SU-DHL-6 (cell line): ENCODE measurements around the gene FOXE1.

Source experiments
- H2AFZ ChIP-seq: fragments of 200-600 bp; sonication (generic); 2 replicates; pipeline ENCODE4 v1.6.1; 2014; ENCODE audit warnings: low read depth, mild to moderate bottlenecking, moderate library complexity, mixed read lengths, antibody characterized with exemption, low read length; ENCODE audit not compliant: severe bottlenecking
- H3F3A ChIP-seq: fragments of 200-600 bp; shearing (Covaris generic); 2 replicates; pipeline ENCODE4 v1.6.0; 2016; ENCODE audit warnings: antibody characterized with exemption, mild to moderate bottlenecking; ENCODE audit not compliant: insufficient read depth
- H3K27ac ChIP-seq: fragments of 200-600 bp; sonication (generic); 2 replicates; pipeline ENCODE4 v1.5.1; 2016; ENCODE audit warnings: low read depth, mild to moderate bottlenecking, low read length, moderate library complexity, mixed read lengths
- H3K27me3 ChIP-seq: fragments of 200-600 bp; sonication (generic), shearing (Covaris generic); 2 replicates; pipeline ENCODE4 v1.6.0; 2014; ENCODE audit warnings: mild to moderate bottlenecking, low read length
- H3K36me3 ChIP-seq: fragments of 200-600 bp; sonication (generic); 2 replicates; pipeline ENCODE4 v1.6.1; 2014; ENCODE audit warnings: mild to moderate bottlenecking, low read length, mixed read lengths
- H3K4me2 ChIP-seq: fragments of 300-600, 200-600 bp; shearing (Covaris generic), sonication (generic); 2 replicates; pipeline ENCODE4 v1.6.0; 2014; ENCODE audit warnings: low read length, low read depth, mild to moderate bottlenecking; ENCODE audit not compliant: poor library complexity, severe bottlenecking
- H3K4me3 ChIP-seq: fragments of 200-600 bp; sonication (generic); 2 replicates; pipeline ENCODE4 v1.5.1; 2014; ENCODE audit warnings: antibody characterized with exemption, low read length, mild to moderate bottlenecking, mixed read lengths; ENCODE audit not compliant: insufficient read depth, poor library complexity, severe bottlenecking
- H3K79me2 ChIP-seq: fragments of 200-600 bp; sonication (generic); 2 replicates; pipeline ENCODE4 v1.6.1; 2014; ENCODE audit warnings: mild to moderate bottlenecking, low read length, moderate library complexity; ENCODE audit not compliant: insufficient read depth
- H3K9ac ChIP-seq: fragments of 200-600 bp; sonication (generic); 2 replicates; pipeline ENCODE4 v1.7.0; 2014; ENCODE audit warnings: mild to moderate bottlenecking, low read length
- H3K9me2 ChIP-seq: fragments of 200-600 bp; sonication (generic); replicated peaks from 2 replicates; pipeline ENCODE4 v1.6.1; 2014; ENCODE audit warnings: low read length; ENCODE audit not compliant: insufficient read depth
- H3K9me3 ChIP-seq: fragments of 200-600 bp; sonication (generic); 2 replicates; pipeline ENCODE4 v1.6.1; 2014; ENCODE audit warnings: low read length, mixed read lengths; ENCODE audit not compliant: insufficient read depth
- H4K20me1 ChIP-seq: fragments of 200-600 bp; sonication (generic); 2 replicates; pipeline ENCODE4 v1.6.1; 2014; ENCODE audit warnings: low read depth, mild to moderate bottlenecking, antibody characterized with exemption, low read length, moderate library complexity, mixed read lengths
- EZH2phosphoT487 ChIP-seq: fragments of 200-600 bp; sonication (generic), shearing (Covaris generic); conservative IDR thresholded peaks from 2 replicates; pipeline ENCODE4 v1.6.1; 2018; ENCODE audit warnings: mild to moderate bottlenecking, antibody characterized with exemption, low read length, moderate library complexity, mixed read lengths
- TF ChIP-seq, protein P1 (sequence below): fragments of 200-600 bp; sonication (generic); IDR thresholded peaks from one replicate; pipeline ENCODE4 v1.5.1; 2017; ENCODE audit warnings: antibody characterized with exemption, mild to moderate bottlenecking, low read length, moderate library complexity; ENCODE audit not compliant: insufficient read depth, poor library complexity, severe bottlenecking

The FOXE1 gene

GRCh38 chr9:97851446-97851883 is 1.6 kb upstream of the FOXE1 start:
- Histone ChIP-seq H3K27ac (no peak overlapping the region), H3K9me3 (no peaks in the 10 kb centered on the region), H3K79me2 (no peaks in the 10 kb centered on the region), H3K27me3 (no peaks in the 10 kb centered on the region), H4K20me1 (no peaks in the 10 kb centered on the region), H3K4me3 (no peak overlapping the region), H3K9me2 (no peaks in the 10 kb centered on the region), H3K4me2 (no peak overlapping the region), H3K9ac (no peak overlapping the region), H3F3A (no peaks in the 10 kb centered on the region), H2AFZ (no peak overlapping the region), H3K36me3 (no peaks in the 10 kb centered on the region)
- TF ChIP-seq, protein P1, sequence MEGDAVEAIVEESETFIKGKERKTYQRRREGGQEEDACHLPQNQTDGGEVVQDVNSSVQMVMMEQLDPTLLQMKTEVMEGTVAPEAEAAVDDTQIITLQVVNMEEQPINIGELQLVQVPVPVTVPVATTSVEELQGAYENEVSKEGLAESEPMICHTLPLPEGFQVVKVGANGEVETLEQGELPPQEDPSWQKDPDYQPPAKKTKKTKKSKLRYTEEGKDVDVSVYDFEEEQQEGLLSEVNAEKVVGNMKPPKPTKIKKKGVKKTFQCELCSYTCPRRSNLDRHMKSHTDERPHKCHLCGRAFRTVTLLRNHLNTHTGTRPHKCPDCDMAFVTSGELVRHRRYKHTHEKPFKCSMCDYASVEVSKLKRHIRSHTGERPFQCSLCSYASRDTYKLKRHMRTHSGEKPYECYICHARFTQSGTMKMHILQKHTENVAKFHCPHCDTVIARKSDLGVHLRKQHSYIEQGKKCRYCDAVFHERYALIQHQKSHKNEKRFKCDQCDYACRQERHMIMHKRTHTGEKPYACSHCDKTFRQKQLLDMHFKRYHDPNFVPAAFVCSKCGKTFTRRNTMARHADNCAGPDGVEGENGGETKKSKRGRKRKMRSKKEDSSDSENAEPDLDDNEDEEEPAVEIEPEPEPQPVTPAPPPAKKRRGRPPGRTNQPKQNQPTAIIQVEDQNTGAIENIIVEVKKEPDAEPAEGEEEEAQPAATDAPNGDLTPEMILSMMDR: no peak
- no peak for TF ChIP-seq EZH2phosphoT487

- TF ChIP-seq, protein P1: no peak
- TF ChIP-seq EZH2phosphoT487: no peak
- no peak overlapping the region for H2AFZ ChIP-seq
- no peaks in the 10 kb centered on the region for H3F3A ChIP-seq
- no peaks in the 10 kb centered on the region for H4K20me1 ChIP-seq
- H3K9me3 ChIP-seq: no peaks in the 10 kb centered on the region
- H3K36me3 ChIP-seq: no peaks in the 10 kb centered on the region
- no peaks in the 10 kb centered on the region for H3K79me2 ChIP-seq
- H3K9ac ChIP-seq: no peak overlapping the region
- H3K4me3 ChIP-seq: no peak overlapping the region
- H3K27ac ChIP-seq: no peak overlapping the region
- H3K9me2 ChIP-seq: no peaks in the 10 kb centered on the region
- H3K4me2 ChIP-seq: no peak overlapping the region
- no peaks in the 10 kb centered on the region for H3K27me3 ChIP-seq
Observed at GRCh38 chr9:97852001-97852398, 1.0 kb upstream of the FOXE1 start.

DNA sequence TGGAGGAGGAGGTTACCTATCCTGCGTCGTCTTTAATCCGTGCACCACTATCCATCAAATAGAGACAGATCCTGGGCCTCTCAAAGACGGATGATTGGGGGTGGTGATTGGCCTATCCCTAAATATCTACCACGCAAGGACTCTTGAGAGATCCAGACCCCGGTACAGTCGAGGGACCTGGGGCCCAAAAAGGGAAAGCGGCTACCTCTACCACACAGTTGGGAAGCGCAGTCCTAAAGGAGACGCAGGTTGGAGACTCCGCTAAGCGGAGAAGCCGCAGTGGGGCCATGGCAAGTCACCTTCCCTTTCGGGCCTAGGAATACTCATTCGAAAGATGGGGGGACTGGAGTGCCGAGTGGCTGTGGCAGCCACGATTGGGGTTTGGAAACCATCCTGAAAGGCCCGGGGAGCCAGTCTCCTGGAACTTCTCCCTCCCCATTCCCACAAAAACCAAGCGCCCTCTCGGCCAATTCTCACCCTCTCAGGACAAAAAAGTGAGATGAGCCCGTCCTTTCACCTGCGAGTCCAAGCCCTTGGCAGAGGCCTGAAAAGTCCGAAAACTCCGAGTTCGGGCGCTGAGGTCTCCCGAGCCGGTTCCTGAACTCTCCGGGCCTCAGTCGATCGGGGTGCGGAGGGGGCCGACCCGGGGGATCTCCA is 499 bp upstream of the FOXE1 start:
- H3K79me2 ChIP-seq: no peaks in the 10 kb centered on the region
- TF ChIP-seq, protein P1: no peak
- TF ChIP-seq EZH2phosphoT487: no peak
- no peak overlapping the region for H3K4me2 ChIP-seq
- no peaks in the 10 kb centered on the region for H3K9me3 ChIP-seq
- H3K27ac ChIP-seq: no peak overlapping the region
- no peaks in the 10 kb centered on the region for H4K20me1 ChIP-seq
- H2AFZ ChIP-seq: no peak overlapping the region
- no peaks in the 10 kb centered on the region for H3F3A ChIP-seq
- no peak overlapping the region for H3K9ac ChIP-seq
- H3K27me3 ChIP-seq: no peaks in the 10 kb centered on the region
- no peaks in the 10 kb centered on the region for H3K36me3 ChIP-seq
- H3K4me3 ChIP-seq: no peak overlapping the region
- H3K9me2 ChIP-seq: no peaks in the 10 kb centered on the region
